Heart left ventricle (tissue), 13 donors: ENCODE data around the gene MGAT4D.

Experiments used
- CTCF ChIP-seq, 12 donors: fragments of 200-600 bp; sonication (generic) in 4 of 12; IDR thresholded peaks; one replicate each; pipeline versions ENCODE4 v1.5.0 to v1.8.0; 2018 to 2022; ENCODE audit warnings: antibody characterized with exemption in 12 of 12, mild to moderate bottlenecking in 5 of 12
- POLR2A ChIP-seq, 2 donors: fragments of 450-650 bp; IDR thresholded peaks; one replicate each; pipeline ENCODE4 v1.6.1; 2017; ENCODE audit warnings: antibody characterized with exemption in 2 of 2, mild to moderate bottlenecking in 2 of 2, moderate library complexity in 2 of 2
- donor health status: ischemic (EF 13 %, LVEDD 7.1; RV severe dilation, severe dysfunction).
- donor health status: DM: no; HTN: yes; CAD: no.
- donor health status: DM: no; HTN: no; CAD: no.
- donor health status: ischemic (EF 25% LVEDD 6.9; RV normal size, moderate dysfunction).
- donor health status: ischemic (EF 25% LVEDD 5.7; RV mildly dilated, moderate dysfunction).
- donor health status: ischemic (EF 35%, LVEDD 5.7; RV mildly dilated, moderate dysfunction).
- donor health status: nonischemic (EF 11% LVEDD 7.7; RV severe dilation, severe dysfunction).
- donor health status: DM: yes; HTN: yes; CAD: no.
- donor health status: PGD.
- donor health status: ischemic (EF 29% LVEDD 5.4; RV normal size, mild dysfunction).
- donor health status: nonischemic (EF 23%, LVEDD 6.1; RV moderate dilation, normal function).

- no peak for TF ChIP-seq CTCF (IDR thresholded peaks at IDR 0.05)
- no peak for TF ChIP-seq POLR2A (IDR thresholded peaks at IDR 0.05)
Measured at GRCh38 chr4:140499391-140499790, 1.3 kb upstream of the MGAT4D start.
